HepG2 (cell line): Measurements from ENCODE around the gene EPN2. TPM values are rescaled to one million over a fixed set of nuclear protein-coding genes. Genes with fewer than 3 reads are reported as not detected.

ENCODE experiments used
- ATM ChIP-seq: fragments of 450-650 bp; IDR thresholded peaks from 2 replicates; pipeline ENCODE4 v1.7.1; 2017; ENCODE audit warnings: mild to moderate bottlenecking, borderline replicate concordance
- CBX1 ChIP-seq: IDR thresholded peaks from one replicate; pipeline ENCODE4 v1.6.1; 2016; ENCODE audit warnings: antibody characterized with exemption, low read depth
- ELF4 ChIP-seq: sonication (generic); formaldehyde crosslinking; IDR thresholded peaks from 2 replicates; pipeline ENCODE4 v1.5.0; 2020; ENCODE audit warnings: missing genetic modification reagents, mild to moderate bottlenecking, moderate library complexity, borderline replicate concordance
- NFATC3 ChIP-seq: sonication (generic); formaldehyde crosslinking; IDR thresholded peaks from 2 replicates; pipeline ENCODE4 v1.5.1; 2020; ENCODE audit warnings: mild to moderate bottlenecking, missing genetic modification reagents
- SMAD1 ChIP-seq: sonication (generic); formaldehyde crosslinking; IDR thresholded peaks from 2 replicates; pipeline ENCODE4 v1.4.0; 2020; ENCODE audit warnings: missing genetic modification reagents, low read depth, mild to moderate bottlenecking, borderline replicate concordance
- SMAD3 ChIP-seq: sonication (generic); formaldehyde crosslinking; IDR thresholded peaks from 2 replicates; pipeline ENCODE4 v1.4.0; 2020; ENCODE audit warnings: missing genetic modification reagents
- SMAD9 ChIP-seq: sonication (generic); formaldehyde crosslinking; IDR thresholded peaks from 2 replicates; pipeline ENCODE4 v1.5.1; 2020; ENCODE audit warnings: mild to moderate bottlenecking, missing genetic modification reagents
- TAF15 ChIP-seq: fragments of 200-400 bp; formaldehyde crosslinking; IDR thresholded peaks from one replicate; pipeline ENCODE4 v1.6.1; 2018; ENCODE audit warnings: mild to moderate bottlenecking, low read depth, low read length; ENCODE audit not compliant: poor library complexity, severe bottlenecking
- TCF12 ChIP-seq, 2 experiments: fragments of 450-650 bp in 1 of 2; sonication (generic) in 1 of 2; formaldehyde crosslinking in 1 of 2; IDR thresholded peaks; 2 replicates each; pipeline versions ENCODE4 v1.6.1 to v1.8.0; 2017 to 2022; ENCODE audit warnings: antibody characterized with exemption in 1 of 2, mild to moderate bottlenecking in 1 of 2, missing genetic modification reagents in 1 of 2, moderate library complexity in 1 of 2
- U2AF2 ChIP-seq: fragments of 200-400 bp; formaldehyde crosslinking; IDR thresholded peaks from 2 replicates; pipeline ENCODE4 v1.6.1; 2017; ENCODE audit warnings: low read depth, mild to moderate bottlenecking, low read length
- YY1 ChIP-seq: IDR thresholded peaks from 2 replicates; pipeline ENCODE4 v1.6.1; 2011; ENCODE audit warnings: low read length, low read depth, moderate library complexity, mild to moderate bottlenecking; ENCODE audit not compliant: insufficient read depth, insufficient replicate concordance
- ZBTB42 ChIP-seq: sonication (generic); formaldehyde crosslinking; IDR thresholded peaks from 2 replicates; pipeline ENCODE4 v1.5.0; 2020; ENCODE audit warnings: mild to moderate bottlenecking, missing genetic modification reagents
- ZNF557 ChIP-seq: sonication (generic); formaldehyde crosslinking; IDR thresholded peaks from 2 replicates; pipeline ENCODE4 v1.4.0; 2020; ENCODE audit warnings: missing genetic modification reagents
- ZNF605 ChIP-seq: sonication (generic); formaldehyde crosslinking; IDR thresholded peaks from 2 replicates; pipeline ENCODE4 v1.8.0; 2022; ENCODE audit warnings: mild to moderate bottlenecking, missing genetic modification reagents
- ZNF709 ChIP-seq: sonication (generic); formaldehyde crosslinking; IDR thresholded peaks from 2 replicates; pipeline ENCODE4 v1.5.0; 2020; ENCODE audit warnings: mild to moderate bottlenecking, missing genetic modification reagents
- ZSCAN22 ChIP-seq: sonication (generic); formaldehyde crosslinking; IDR thresholded peaks from 2 replicates; pipeline ENCODE4 v1.4.0; 2020; ENCODE audit warnings: mild to moderate bottlenecking, missing genetic modification reagents
- ZSCAN30 ChIP-seq: sonication (generic); formaldehyde crosslinking; IDR thresholded peaks from 2 replicates; pipeline ENCODE4 v1.5.0; 2020; ENCODE audit warnings: mild to moderate bottlenecking, missing genetic modification reagents
- polyA plus RNA-seq, 8 experiments: library from polyadenylated mRNA; depleted of rRNA in 3 of 8; stranded (reverse) in 7 of 8; unstranded in 1 of 8; fragments of >200 nt; fragmentation: Illumina TruSeq in 4 of 8; extraction: Trizol in 4 of 8; gene quantifications; 2 replicates each; pipeline versions ENCODE4 v1.2.1 to v1.2.3, GENCODE V29; 2011 to 2016; ENCODE audit warnings: low read depth in 4 of 8, missing spikeins in 1 of 8, mixed read lengths in 1 of 8; ENCODE audit not compliant: insufficient read depth in 1 of 8
- total RNA-seq, 5 experiments: library from RNA; depleted of rRNA; stranded (reverse); fragments of >200 nt; fragmentation: Illumina TruSeq; extraction: Trizol; gene quantifications; 2 replicates each; pipeline ENCODE4 v1.2.3, GENCODE V29; 2016; ENCODE audit warnings: low read depth in 1 of 5
- TF ChIP-seq, protein P1 (sequence below): IDR thresholded peaks from 2 replicates; pipeline ENCODE4 v1.6.1; 2018; ENCODE audit warnings: missing genetic modification reagents, mild to moderate bottlenecking, missing compliant biosample characterization
- TF ChIP-seq, protein P2 (sequence below): sonication (generic); formaldehyde crosslinking; IDR thresholded peaks from 2 replicates; pipeline ENCODE4 v1.5.0; 2020; ENCODE audit warnings: missing genetic modification reagents
- TF ChIP-seq, protein P3 (sequence below): sonication (generic); formaldehyde crosslinking; IDR thresholded peaks from 2 replicates; pipeline ENCODE4 v1.8.0; 2022; ENCODE audit warnings: missing genetic modification reagents, mild to moderate bottlenecking, borderline replicate concordance
- TF ChIP-seq, protein P4 (sequence below): sonication (generic); formaldehyde crosslinking; IDR thresholded peaks from 2 replicates; pipeline ENCODE4 v1.8.0; 2022; ENCODE audit warnings: missing genetic modification reagents, mild to moderate bottlenecking, inconsistent platforms, borderline replicate concordance
- TF ChIP-seq, protein P5 (sequence below), 2 experiments: sonication (generic) in 1 of 2; formaldehyde crosslinking in 1 of 2; IDR thresholded peaks; 2 replicates each; pipeline versions ENCODE4 v1.4.0 to v1.6.1; 2018 to 2020; ENCODE audit warnings: missing genetic modification reagents in 2 of 2, borderline replicate concordance in 1 of 2, low read depth in 1 of 2, mild to moderate bottlenecking in 1 of 2, missing biosample characterization in 1 of 2
- TF ChIP-seq, protein P6 (sequence below): sonication (generic); formaldehyde crosslinking; IDR thresholded peaks from 2 replicates; pipeline ENCODE4 v1.4.0; 2020; ENCODE audit warnings: mild to moderate bottlenecking, missing genetic modification reagents

The EPN2 gene
- total and polyA plus RNA-seq, 2 of the 13 experiments (the other 11 are each of a cell fraction or from before 2014, with no cell fraction given) = 7.8 to 19.2 TPM

DNA sequence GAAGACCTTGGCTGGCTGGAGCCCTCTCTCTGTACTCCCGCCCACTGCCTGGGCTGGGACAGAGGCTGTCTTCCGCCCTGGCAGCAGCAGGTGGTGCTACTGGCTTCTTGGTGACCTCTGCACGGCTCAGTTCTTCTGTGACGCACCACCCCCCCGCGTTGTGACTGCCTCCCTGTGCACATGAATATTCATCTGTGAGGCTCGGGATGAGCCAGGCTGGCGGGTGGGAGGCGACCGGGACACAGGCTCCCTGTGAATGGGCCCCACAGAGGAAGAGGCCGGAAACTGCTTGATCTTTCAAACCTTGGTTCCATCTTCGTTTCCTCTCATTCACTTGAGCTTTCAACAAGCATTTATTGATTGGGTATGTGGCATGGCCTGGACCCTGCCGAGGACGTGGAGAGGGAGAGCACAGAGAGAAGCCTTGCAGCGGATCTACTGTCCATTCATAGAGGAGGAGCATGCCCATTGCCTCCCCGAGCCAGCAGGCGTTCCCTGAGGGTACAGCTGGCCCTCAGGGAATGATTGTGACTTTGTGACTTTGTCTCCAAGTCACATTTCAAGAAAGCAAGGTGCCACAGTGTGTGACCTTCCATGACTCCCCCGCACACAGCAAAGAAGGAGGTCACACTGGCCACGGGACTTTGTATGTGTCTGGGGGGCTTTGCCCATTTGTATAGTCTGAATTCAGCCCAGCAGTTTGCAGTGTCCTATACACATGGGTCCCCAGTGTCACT, 80.4 kb downstream of the EPN2 start (continued):
- no peak for TF ChIP-seq TAF15
- no peak for TF ChIP-seq ZNF557 (CRISPR knock-in tag)
- TF ChIP-seq SMAD1 (CRISPR knock-in tag) = no peak
- TF ChIP-seq, protein P1, sequence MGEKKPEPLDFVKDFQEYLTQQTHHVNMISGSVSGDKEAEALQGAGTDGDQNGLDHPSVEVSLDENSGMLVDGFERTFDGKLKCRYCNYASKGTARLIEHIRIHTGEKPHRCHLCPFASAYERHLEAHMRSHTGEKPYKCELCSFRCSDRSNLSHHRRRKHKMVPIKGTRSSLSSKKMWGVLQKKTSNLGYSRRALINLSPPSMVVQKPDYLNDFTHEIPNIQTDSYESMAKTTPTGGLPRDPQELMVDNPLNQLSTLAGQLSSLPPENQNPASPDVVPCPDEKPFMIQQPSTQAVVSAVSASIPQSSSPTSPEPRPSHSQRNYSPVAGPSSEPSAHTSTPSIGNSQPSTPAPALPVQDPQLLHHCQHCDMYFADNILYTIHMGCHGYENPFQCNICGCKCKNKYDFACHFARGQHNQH (CRISPR knock-in tag) = peak; percentile 68
- TF ChIP-seq SMAD3 (CRISPR knock-in tag) = no peak
- no peak for TF ChIP-seq ELF4 (CRISPR knock-in tag)
- TF ChIP-seq ZBTB42 (CRISPR knock-in tag) = no peak
- TF ChIP-seq ZNF605 (CRISPR knock-in tag) = peak; percentile 73; the same call in 1 of the 2 replicates
- TF ChIP-seq U2AF2 = no peak
- TF ChIP-seq ZSCAN30 (CRISPR knock-in tag) = no peak
- TF ChIP-seq ZNF709 (CRISPR knock-in tag) = no peak
- no peak for TF ChIP-seq NFATC3 (CRISPR knock-in tag)
- no peak for TF ChIP-seq ZSCAN22 (CRISPR knock-in tag)
- no peak for TF ChIP-seq TCF12 (IDR thresholded peaks at IDR 0.05)
- no peak for TF ChIP-seq TCF12 (CRISPR knock-in tag; IDR thresholded peaks at IDR 0.05)
- TF ChIP-seq, protein P2, sequence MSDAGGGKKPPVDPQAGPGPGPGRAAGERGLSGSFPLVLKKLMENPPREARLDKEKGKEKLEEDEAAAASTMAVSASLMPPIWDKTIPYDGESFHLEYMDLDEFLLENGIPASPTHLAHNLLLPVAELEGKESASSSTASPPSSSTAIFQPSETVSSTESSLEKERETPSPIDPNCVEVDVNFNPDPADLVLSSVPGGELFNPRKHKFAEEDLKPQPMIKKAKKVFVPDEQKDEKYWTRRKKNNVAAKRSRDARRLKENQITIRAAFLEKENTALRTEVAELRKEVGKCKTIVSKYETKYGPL (CRISPR knock-in tag) = no peak
- no peak for TF ChIP-seq SMAD9 (CRISPR knock-in tag)
- TF ChIP-seq, protein P3, sequence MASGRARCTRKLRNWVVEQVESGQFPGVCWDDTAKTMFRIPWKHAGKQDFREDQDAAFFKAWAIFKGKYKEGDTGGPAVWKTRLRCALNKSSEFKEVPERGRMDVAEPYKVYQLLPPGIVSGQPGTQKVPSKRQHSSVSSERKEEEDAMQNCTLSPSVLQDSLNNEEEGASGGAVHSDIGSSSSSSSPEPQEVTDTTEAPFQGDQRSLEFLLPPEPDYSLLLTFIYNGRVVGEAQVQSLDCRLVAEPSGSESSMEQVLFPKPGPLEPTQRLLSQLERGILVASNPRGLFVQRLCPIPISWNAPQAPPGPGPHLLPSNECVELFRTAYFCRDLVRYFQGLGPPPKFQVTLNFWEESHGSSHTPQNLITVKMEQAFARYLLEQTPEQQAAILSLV (CRISPR knock-in tag) = no peak; the same call in 1 of the 2 replicates
- TF ChIP-seq, protein P4, sequence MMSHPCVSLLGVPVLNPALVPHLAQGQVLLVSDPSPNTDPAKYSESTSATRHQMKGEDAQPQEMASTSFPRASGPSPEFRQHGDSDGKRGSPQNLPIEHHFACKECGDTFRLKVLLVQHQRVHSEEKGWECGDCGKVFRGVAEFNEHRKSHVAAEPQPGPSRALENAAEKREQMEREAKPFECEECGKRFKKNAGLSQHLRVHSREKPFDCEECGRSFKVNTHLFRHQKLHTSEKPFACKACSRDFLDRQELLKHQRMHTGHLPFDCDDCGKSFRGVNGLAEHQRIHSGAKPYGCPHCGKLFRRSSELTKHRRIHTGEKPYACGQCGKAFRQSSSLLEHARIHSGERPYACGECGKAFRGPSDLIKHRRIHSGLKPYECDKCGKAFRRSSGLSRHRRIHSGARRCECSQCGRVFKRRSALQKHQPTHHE (CRISPR knock-in tag) = no peak
- TF ChIP-seq CBX1 = no peak
- peak; percentile 32 for TF ChIP-seq YY1
- TF ChIP-seq, protein P5, sequence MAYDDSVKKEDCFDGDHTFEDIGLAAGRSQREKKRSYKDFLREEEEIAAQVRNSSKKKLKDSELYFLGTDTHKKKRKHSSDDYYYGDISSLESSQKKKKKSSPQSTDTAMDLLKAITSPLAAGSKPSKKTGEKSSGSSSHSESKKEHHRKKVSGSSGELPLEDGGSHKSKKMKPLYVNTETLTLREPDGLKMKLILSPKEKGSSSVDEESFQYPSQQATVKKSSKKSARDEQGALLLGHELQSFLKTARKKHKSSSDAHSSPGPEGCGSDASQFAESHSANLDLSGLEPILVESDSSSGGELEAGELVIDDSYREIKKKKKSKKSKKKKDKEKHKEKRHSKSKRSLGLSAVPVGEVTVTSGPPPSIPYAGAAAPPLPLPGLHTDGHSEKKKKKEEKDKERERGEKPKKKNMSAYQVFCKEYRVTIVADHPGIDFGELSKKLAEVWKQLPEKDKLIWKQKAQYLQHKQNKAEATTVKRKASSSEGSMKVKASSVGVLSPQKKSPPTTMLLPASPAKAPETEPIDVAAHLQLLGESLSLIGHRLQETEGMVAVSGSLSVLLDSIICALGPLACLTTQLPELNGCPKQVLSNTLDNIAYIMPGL (CRISPR knock-in tag; IDR thresholded peaks at IDR 0.05; ENCODE audit: borderline replicate concordance in 1 of 2, low read depth in 1 of 2) = peak; percentile 68 to 77
- TF ChIP-seq, protein P6, sequence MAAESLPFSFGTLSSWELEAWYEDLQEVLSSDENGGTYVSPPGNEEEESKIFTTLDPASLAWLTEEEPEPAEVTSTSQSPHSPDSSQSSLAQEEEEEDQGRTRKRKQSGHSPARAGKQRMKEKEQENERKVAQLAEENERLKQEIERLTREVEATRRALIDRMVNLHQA = no peak
- no peak for TF ChIP-seq ATM
